Uterus (tissue), 2 donors: ENCODE measurements around the gene TERB1.

Experiments
- POLR2A ChIP-seq, 2 donors: fragments of 450-650 bp; IDR thresholded peaks; one replicate each; pipeline ENCODE4 v1.6.1; 2016; ENCODE audit warnings: antibody characterized with exemption in 2 of 2, mild to moderate bottlenecking in 1 of 2, moderate library complexity in 1 of 2
- TF ChIP-seq, protein P1 (sequence below), 4 experiments: fragments of 200-600 bp in 2 of 4; fragments of 450-650 bp in 2 of 4; sonication (generic) in 2 of 4; IDR thresholded peaks; one replicate each; pipeline ENCODE4 v1.5.1; 2016 to 2019; ENCODE audit warnings: antibody characterized with exemption in 4 of 4, mild to moderate bottlenecking in 2 of 4, moderate library complexity in 1 of 4

DNA sequence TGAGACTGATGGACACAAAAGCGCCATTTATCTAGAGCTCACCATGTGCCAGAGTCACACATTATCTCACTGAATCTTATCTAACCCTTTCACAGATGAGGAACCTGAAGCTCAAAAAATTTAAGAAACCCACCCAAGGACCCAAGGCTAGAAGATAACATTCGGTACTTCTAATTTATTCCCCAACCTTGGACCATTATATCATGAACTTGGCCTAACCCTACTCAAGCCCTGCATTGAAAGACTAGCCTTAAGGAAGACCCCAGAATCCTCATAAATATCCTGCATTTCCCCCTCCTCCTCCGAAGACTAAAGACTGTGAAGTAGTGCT, 49.4 kb downstream of the TERB1 start:
- TF ChIP-seq, protein P1, sequence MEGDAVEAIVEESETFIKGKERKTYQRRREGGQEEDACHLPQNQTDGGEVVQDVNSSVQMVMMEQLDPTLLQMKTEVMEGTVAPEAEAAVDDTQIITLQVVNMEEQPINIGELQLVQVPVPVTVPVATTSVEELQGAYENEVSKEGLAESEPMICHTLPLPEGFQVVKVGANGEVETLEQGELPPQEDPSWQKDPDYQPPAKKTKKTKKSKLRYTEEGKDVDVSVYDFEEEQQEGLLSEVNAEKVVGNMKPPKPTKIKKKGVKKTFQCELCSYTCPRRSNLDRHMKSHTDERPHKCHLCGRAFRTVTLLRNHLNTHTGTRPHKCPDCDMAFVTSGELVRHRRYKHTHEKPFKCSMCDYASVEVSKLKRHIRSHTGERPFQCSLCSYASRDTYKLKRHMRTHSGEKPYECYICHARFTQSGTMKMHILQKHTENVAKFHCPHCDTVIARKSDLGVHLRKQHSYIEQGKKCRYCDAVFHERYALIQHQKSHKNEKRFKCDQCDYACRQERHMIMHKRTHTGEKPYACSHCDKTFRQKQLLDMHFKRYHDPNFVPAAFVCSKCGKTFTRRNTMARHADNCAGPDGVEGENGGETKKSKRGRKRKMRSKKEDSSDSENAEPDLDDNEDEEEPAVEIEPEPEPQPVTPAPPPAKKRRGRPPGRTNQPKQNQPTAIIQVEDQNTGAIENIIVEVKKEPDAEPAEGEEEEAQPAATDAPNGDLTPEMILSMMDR (IDR thresholded peaks at IDR 0.05) = no peak
- TF ChIP-seq POLR2A (IDR thresholded peaks at IDR 0.05) = no peak
